ENCODE data around the gene ARSK. TPM values are rescaled to one million over a fixed set of nuclear protein-coding genes. Genes with fewer than 3 reads are reported as not detected.

The ARSK gene
- total RNA-seq, 6 experiments from 2014 or later, result 2.1 to 4.9 (median 4.0) TPM

- no peak overlapping the region for H3K4me3 ChIP-seq
- no peaks in the 10 kb centered on the region for H3K27me3 ChIP-seq
- H3K9me3 ChIP-seq, result no peaks in the 10 kb centered on the region
- intact Hi-C loops (cut with DNase I), result no loop called here
- no peak overlapping the region for H3K27ac ChIP-seq
- WGBS (ENCODE audit: insufficient coverage, low coverage, low lambda C conversion rate, missing lambda C conversion rate), result 88% methylated on average over 1 of the region's 1 CpG
- H3K4me1 ChIP-seq, result no peaks in the 10 kb centered on the region
- no peak for DNase-seq
- no peak for TF ChIP-seq CTCF (IDR thresholded peaks at IDR 0.05)
- TF ChIP-seq POLR2A (IDR thresholded peaks at IDR 0.05), result no peak
- H3K36me3 ChIP-seq, result peaks cover 4 to 68% (median 17%) of the 10 kb centered on the region in 4 donors
- ATAC-seq, result no peak
These were observed 35.8 kb upstream of the ARSK start for GRCh38 chr5:95519151-95519550.

- intact Hi-C loops (cut with DNase I), result no loop called here
- TF ChIP-seq CTCF (IDR thresholded peaks at IDR 0.05), result no peak
- no peak for TF ChIP-seq POLR2A (IDR thresholded peaks at IDR 0.05)
- no peaks in the 10 kb centered on the region for H3K9me3 ChIP-seq
- WGBS (ENCODE audit: insufficient coverage, low coverage, low lambda C conversion rate, missing lambda C conversion rate), result 90% methylated on average over 1 of the region's 1 CpG
- H3K36me3 ChIP-seq, result peaks cover under 1 to 65% (median 15%) of the 10 kb centered on the region in 4 donors
- H3K27ac ChIP-seq, result no peak overlapping the region
- H3K4me1 ChIP-seq, result no peaks in the 10 kb centered on the region
- H3K27me3 ChIP-seq, result no peaks in the 10 kb centered on the region
- H3K4me3 ChIP-seq, result no peak overlapping the region
- ATAC-seq (no peak), DNase-seq (no peak)
These were observed 35.2 kb upstream of the ARSK start for GRCh38 chr5:95519681-95520080.

- H3K27ac ChIP-seq, result no peak overlapping the region
- no peak overlapping the region for H3K4me3 ChIP-seq
- intact Hi-C loops (cut with DNase I), result no loop called here
- H3K36me3 ChIP-seq, result peaks cover 0 to 65% (median 16%) of the 10 kb centered on the region in 4 donors
- no peaks in the 10 kb centered on the region for H3K27me3 ChIP-seq
- ATAC-seq, result no peak
- WGBS (ENCODE audit: insufficient coverage, low coverage, low lambda C conversion rate, missing lambda C conversion rate), result 89% methylated on average over 1 of the region's 1 CpG
- H3K4me1 ChIP-seq, result no peaks in the 10 kb centered on the region
- DNase-seq, result no peak
- H3K9me3 ChIP-seq, result no peaks in the 10 kb centered on the region
- TF ChIP-seq POLR2A (IDR thresholded peaks at IDR 0.05) (no peak), CTCF (IDR thresholded peaks at IDR 0.05) (no peak)
These were observed 34.7 kb upstream of the ARSK start for GRCh38 chr5:95520206-95520605.

- peaks cover 0 to 66% (median 7%) of the 10 kb centered on the region in 4 donors for H3K36me3 ChIP-seq
- 88% methylated on average over 2 of the region's 2 CpGs for WGBS (ENCODE audit: insufficient coverage, low coverage, low lambda C conversion rate, missing lambda C conversion rate)
- no peak for ATAC-seq
These were observed 30.5 kb upstream of the ARSK start for GRCh38 chr5:95524423-95524822.

GRCh38 chr5:95526871-95527270, 28.0 kb upstream of the ARSK start:
- Histone ChIP-seq H3K4me1 (no peaks in the 10 kb centered on the region), H3K9me3 (no peaks in the 10 kb centered on the region), H3K27ac (no peak overlapping the region), H3K4me3 (no peak overlapping the region), H3K36me3 (peaks cover 0 to 45% (median 3%) of the 10 kb centered on the region in 4 donors), H3K27me3 (no peaks in the 10 kb centered on the region)
- DNase-seq, result no peak
- no peak for ATAC-seq
- 89% methylated on average over 2 of the region's 2 CpGs for WGBS (ENCODE audit: insufficient coverage, low coverage, low lambda C conversion rate, missing lambda C conversion rate)
- intact Hi-C loops (cut with DNase I), result no loop called here
- TF ChIP-seq POLR2A (IDR thresholded peaks at IDR 0.05) (no peak), CTCF (IDR thresholded peaks at IDR 0.05) (no peak)

More at GRCh38 chr5:95524423-95524822, 30.5 kb upstream of the ARSK start:
- no peaks in the 10 kb centered on the region for H3K9me3 ChIP-seq
- DNase-seq, result no peak
- no peak overlapping the region for H3K27ac ChIP-seq
- no peaks in the 10 kb centered on the region for H3K27me3 ChIP-seq
- intact Hi-C loops (cut with DNase I), result no loop called here
- H3K4me1 ChIP-seq, result no peaks in the 10 kb centered on the region
- no peak overlapping the region for H3K4me3 ChIP-seq
- TF ChIP-seq POLR2A (IDR thresholded peaks at IDR 0.05), result no peak

Data from right lobe of liver (tissue), 6 donors.